Heart left ventricle (tissue), 16 donors: Measurements from ENCODE around the gene COQ8A. TPM values are rescaled to one million over a fixed set of nuclear protein-coding genes. Genes with fewer than 3 reads are reported as not detected.

Source experiments
- ATAC-seq, 4 donors: fragments of 200-7000 bp; cut with Tn5 transposase; one replicate each; pipeline ENCODE4 v1.9.1; 2020 to 2022; ENCODE audit warnings: moderate library complexity in 4 of 4, mild to moderate bottlenecking in 3 of 4, moderate number of reproducible peaks in 1 of 4
- DNase-seq, 5 donors: peaks; one replicate each; pipeline ENCODE4 v3.0.0-alpha.2; 2020
- H3K27ac ChIP-seq, 12 donors: fragments of 200-600 bp; sonication (generic) in 4 of 12; one replicate each; pipeline versions ENCODE4 v1.5.0 to v1.8.0; 2016 to 2022; ENCODE audit warnings: mild to moderate bottlenecking in 2 of 12
- H3K27me3 ChIP-seq, 9 donors: fragments of 200-600 bp; sonication (generic) in 2 of 9; one replicate each; pipeline versions ENCODE4 v1.5.1 to v1.8.0; 2016 to 2022; ENCODE audit warnings: mild to moderate bottlenecking in 3 of 9
- H3K36me3 ChIP-seq, 9 donors: fragments of 200-600 bp; sonication (generic) in 2 of 9; one replicate each; pipeline versions ENCODE4 v1.5.0 to v1.8.0; 2018 to 2022; ENCODE audit warnings: mild to moderate bottlenecking in 2 of 9
- H3K4me1 ChIP-seq, 12 donors: fragments of 200-600 bp; sonication (generic) in 4 of 12; one replicate each; pipeline versions ENCODE4 v1.5.0 to v1.8.0; 2016 to 2022; ENCODE audit warnings: mild to moderate bottlenecking in 3 of 12
- H3K4me3 ChIP-seq, 12 donors: fragments of 200-600 bp; sonication (generic) in 4 of 12; one replicate each; pipeline versions ENCODE4 v1.5.0 to v1.8.0; 2017 to 2022; ENCODE audit warnings: mild to moderate bottlenecking in 9 of 12, moderate library complexity in 4 of 12
- H3K9me3 ChIP-seq, 12 donors: fragments of 200-600 bp; sonication (generic) in 4 of 12; one replicate each; pipeline versions ENCODE4 v1.5.0 to v1.8.0; 2016 to 2022; ENCODE audit warnings: mild to moderate bottlenecking in 1 of 12
- POLR2A ChIP-seq, 2 donors: fragments of 450-650 bp; IDR thresholded peaks; one replicate each; pipeline ENCODE4 v1.6.1; 2017; ENCODE audit warnings: antibody characterized with exemption in 2 of 2, mild to moderate bottlenecking in 2 of 2, moderate library complexity in 2 of 2
- WGBS, 4 donors: extraction: QIAGEN DNeasy Blood & Tissue Kit in 2 of 4; methylation state at CpG; one replicate each; pipeline versions ENCODE4 v1.1.5 to v1.1.7; 2013 to 2018; 5-methylcytosine and 5-hydroxymethylcytosine counted together
- intact Hi-C, 10 donors: fragments of 100-400 bp; cut with DNase I; formaldehyde crosslinking; loops; one replicate each; pipeline versions ENCODE4 v1.11.1 to v1.14.2; 2022
- polyA plus RNA-seq, 2 donors: library from polyadenylated mRNA; stranded (reverse); fragments of 200-250 nt; gene quantifications; one replicate each; pipeline ENCODE4 v1.2.3, GENCODE V29; 2013
- total RNA-seq, 9 donors: library from RNA; depleted of rRNA in 2 of 9; stranded (reverse); fragments of >200 nt in 2 of 9; fragmentation: NEBNext Ultra II Directional in 3 of 9; extraction: Animal tissue kit (Norgen Biotek cat#: 25700) in 3 of 9; gene quantifications; one replicate each; pipeline versions ENCODE4 v1.1.0 to v1.2.4, GENCODE V29; 2016 to 2023
- TF ChIP-seq, protein P1 (sequence below), 12 donors: fragments of 200-600 bp; sonication (generic) in 4 of 12; IDR thresholded peaks; one replicate each; pipeline versions ENCODE4 v1.5.0 to v1.8.0; 2018 to 2022; ENCODE audit warnings: antibody characterized with exemption in 12 of 12, mild to moderate bottlenecking in 5 of 12
- donor health status: ischemic (EF 13 %, LVEDD 7.1; RV severe dilation, severe dysfunction).
- donor health status: healthy with polysubstance abuse.
- donor health status: DM: no; HTN: yes; CAD: no.
- donor health status: DM: no; HTN: no; CAD: no.
- donor health status: ischemic (EF 25% LVEDD 6.9; RV normal size, moderate dysfunction).
- donor health status: ischemic (EF 25% LVEDD 5.7; RV mildly dilated, moderate dysfunction).
- donor health status: healthy.
- donor health status: DM: yes; HTN: yes; CAD: no.
- donor health status: ischemic (EF 35%, LVEDD 5.7; RV mildly dilated, moderate dysfunction).
- donor health status: nonischemic (EF 11% LVEDD 7.7; RV severe dilation, severe dysfunction).
- donor health status: DM: yes; HTN: yes; CAD: no.
- donor health status: PGD.
- donor health status: ischemic (EF 29% LVEDD 5.4; RV normal size, mild dysfunction).
- donor health status: nonischemic (EF 23%, LVEDD 6.1; RV moderate dilation, normal function).

The COQ8A gene
- total and polyA plus RNA-seq, 11 donors, result 141 to 915 (median 269) TPM

- no peaks in the 10 kb centered on the region for H3K27me3 ChIP-seq
- DNase-seq, result no peak
- no peak overlapping the region for H3K4me3 ChIP-seq
- intact Hi-C loops, result no loop called here
- no peak overlapping the region for H3K27ac ChIP-seq
- WGBS, 4 donors, result 84 to 92% (median 90%) methylated on average over 11 of the region's 11 CpGs
- H3K9me3 ChIP-seq, result no peaks in the 10 kb centered on the region
- peaks cover 0 to 15% (median 2%) of the 10 kb centered on the region in 12 donors for H3K4me1 ChIP-seq
- peaks cover 0 to 88% (median 74%) of the 10 kb centered on the region in 9 donors for H3K36me3 ChIP-seq
- TF ChIP-seq, protein P1, sequence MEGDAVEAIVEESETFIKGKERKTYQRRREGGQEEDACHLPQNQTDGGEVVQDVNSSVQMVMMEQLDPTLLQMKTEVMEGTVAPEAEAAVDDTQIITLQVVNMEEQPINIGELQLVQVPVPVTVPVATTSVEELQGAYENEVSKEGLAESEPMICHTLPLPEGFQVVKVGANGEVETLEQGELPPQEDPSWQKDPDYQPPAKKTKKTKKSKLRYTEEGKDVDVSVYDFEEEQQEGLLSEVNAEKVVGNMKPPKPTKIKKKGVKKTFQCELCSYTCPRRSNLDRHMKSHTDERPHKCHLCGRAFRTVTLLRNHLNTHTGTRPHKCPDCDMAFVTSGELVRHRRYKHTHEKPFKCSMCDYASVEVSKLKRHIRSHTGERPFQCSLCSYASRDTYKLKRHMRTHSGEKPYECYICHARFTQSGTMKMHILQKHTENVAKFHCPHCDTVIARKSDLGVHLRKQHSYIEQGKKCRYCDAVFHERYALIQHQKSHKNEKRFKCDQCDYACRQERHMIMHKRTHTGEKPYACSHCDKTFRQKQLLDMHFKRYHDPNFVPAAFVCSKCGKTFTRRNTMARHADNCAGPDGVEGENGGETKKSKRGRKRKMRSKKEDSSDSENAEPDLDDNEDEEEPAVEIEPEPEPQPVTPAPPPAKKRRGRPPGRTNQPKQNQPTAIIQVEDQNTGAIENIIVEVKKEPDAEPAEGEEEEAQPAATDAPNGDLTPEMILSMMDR (IDR thresholded peaks at IDR 0.05), result no peak
- TF ChIP-seq POLR2A (IDR thresholded peaks at IDR 0.05), result no peak
- ATAC-seq, result no peak
These were observed 44.5 kb upstream of the COQ8A start for GRCh38 chr1:226895644-226896043.

DNA sequence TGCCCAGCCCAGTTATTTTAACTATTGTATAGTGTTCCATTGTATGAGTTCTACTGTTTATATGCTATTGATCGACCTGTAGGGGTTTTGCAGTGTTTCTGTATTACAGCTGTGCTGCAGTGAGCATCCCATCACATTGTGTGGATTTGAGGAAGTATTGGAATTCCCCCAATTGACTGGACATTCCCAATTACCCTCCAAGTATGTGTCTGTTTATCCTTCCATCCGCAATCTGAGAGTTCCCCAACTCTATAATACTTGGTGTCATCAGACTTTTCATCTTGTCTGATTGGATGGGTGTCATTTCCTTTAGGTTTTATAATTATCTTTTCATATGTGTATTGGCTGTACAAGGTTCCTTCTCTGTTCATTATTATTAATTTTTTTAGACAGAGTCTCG is 41.8 kb upstream of the COQ8A start:
- intact Hi-C loops, result no loop called here
- Histone ChIP-seq H3K9me3 (no peaks in the 10 kb centered on the region), H3K27ac (no peak overlapping the region), H3K4me1 (no peaks in the 10 kb centered on the region), H3K27me3 (no peaks in the 10 kb centered on the region), H3K4me3 (no peak overlapping the region), H3K36me3 (peaks cover 0 to 75% (median 61%) of the 10 kb centered on the region in 9 donors)
- TF ChIP-seq POLR2A (IDR thresholded peaks at IDR 0.05), result no peak
- TF ChIP-seq, protein P1 (IDR thresholded peaks at IDR 0.05), result no peak
- 88 to 95% (median 93%) methylated on average over 3 of the region's 3 CpGs for WGBS, 4 donors
- DNase-seq, result no peak
- no peak for ATAC-seq

DNA sequence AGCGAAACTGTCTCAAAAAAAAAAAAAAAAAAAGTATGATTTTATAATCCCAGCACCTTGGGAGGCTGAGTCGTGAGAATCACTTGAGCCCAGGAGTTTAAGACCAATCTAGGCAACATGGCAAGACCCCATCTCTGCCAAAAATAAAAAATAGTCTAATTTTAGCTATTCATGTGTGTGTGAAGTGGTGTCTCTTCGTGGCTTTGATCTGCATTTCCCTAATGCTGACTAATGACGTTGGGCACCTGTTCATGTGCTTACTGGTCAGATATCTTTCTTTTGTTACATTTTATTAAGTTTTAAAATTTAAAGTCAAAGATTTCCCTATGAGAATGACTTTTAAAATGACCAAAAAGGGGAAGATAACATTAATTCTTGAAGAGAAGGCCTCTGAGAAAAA is 38.7 kb upstream of the COQ8A start:
- DNase-seq (no peak), ATAC-seq (no peak)
- no peak for TF ChIP-seq POLR2A (IDR thresholded peaks at IDR 0.05)
- TF ChIP-seq, protein P1 (IDR thresholded peaks at IDR 0.05), result no peak
- Histone ChIP-seq H3K4me3 (no peak overlapping the region), H3K27ac (no peak overlapping the region), H3K4me1 (peaks cover 0 to 11% (median 0%) of the 10 kb centered on the region in 12 donors), H3K36me3 (peaks cover 0 to 47% (median 31%) of the 10 kb centered on the region in 9 donors), H3K27me3 (no peaks in the 10 kb centered on the region), H3K9me3 (no peaks in the 10 kb centered on the region)
- WGBS, 4 donors, result 78 to 89% (median 87%) methylated on average over 4 of the region's 4 CpGs
- intact Hi-C loops, result no loop called here

GRCh38 chr1:226902601-226903000 is 37.5 kb upstream of the COQ8A start:
- H3K9me3 ChIP-seq, result no peaks in the 10 kb centered on the region
- DNase-seq, result no peak
- no peak for ATAC-seq
- no peaks in the 10 kb centered on the region for H3K27me3 ChIP-seq
- WGBS, 4 donors, result 76 to 94% (median 88%) methylated on average over 4 of the region's 4 CpGs
- H3K36me3 ChIP-seq, result peaks cover 0 to 42% (median 29%) of the 10 kb centered on the region in 9 donors
- H3K4me3 ChIP-seq, result no peak overlapping the region
- peaks cover 0 to 11% (median 0%) of the 10 kb centered on the region in 12 donors for H3K4me1 ChIP-seq
- intact Hi-C loops, result no loop called here
- H3K27ac ChIP-seq, result no peak overlapping the region
- TF ChIP-seq, protein P1 (IDR thresholded peaks at IDR 0.05), result no peak
- no peak for TF ChIP-seq POLR2A (IDR thresholded peaks at IDR 0.05)
